ENCODE measurements around the gene RAPGEF2.
A peak's percentile ranks its signal among the peaks of the same experiment; 100 is the strongest.
"Not testable (repeated sequence)": the region's sequence is repeated elsewhere in the genome, so short reads cannot be mapped to it uniquely, and the experiment has no call there.

RAPGEF2 gene

DNA sequence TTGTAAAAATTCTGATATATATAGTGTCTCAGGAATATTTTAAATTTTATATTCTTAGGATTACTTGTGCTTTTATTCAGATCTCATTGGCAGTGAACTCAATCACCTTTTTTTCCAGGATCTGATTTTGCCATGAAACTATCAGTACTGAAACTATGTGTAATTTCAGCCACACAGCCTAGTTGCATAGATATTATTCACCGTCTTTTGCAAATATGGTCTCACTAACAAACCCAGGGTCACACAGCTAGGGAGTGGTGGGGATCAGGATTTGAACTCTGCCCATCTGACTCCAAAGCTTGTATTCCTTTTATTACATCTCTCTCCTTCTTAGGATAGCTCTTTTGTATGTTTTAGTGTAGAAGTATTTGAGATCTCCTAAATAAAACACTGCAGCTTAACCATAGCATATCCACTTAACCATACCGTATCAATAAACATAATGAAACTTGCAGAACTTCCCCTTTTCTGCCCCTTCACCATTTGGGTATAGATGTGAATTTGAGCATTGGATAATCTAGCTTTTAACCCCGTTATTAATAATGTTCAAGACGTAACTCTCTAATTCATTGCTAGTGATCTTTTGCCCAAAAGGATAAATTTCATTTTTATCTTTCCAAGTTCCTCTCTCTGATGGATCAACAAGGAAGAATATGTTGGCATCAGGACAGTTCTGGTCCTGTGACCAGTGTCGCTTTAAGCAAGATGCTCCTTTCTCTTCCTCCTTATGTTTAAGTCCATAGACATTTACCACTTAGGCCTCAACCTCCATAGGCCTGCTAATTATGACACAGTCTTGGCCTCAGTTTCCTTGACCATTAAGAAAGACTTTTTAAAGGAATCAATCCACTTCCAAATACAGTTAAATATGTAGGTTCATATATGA, 74.6 kb downstream of the RAPGEF2 start:
- no peak overlapping the region for H2AFZ ChIP-seq (ENCODE audit: low read depth, low read length, severe bottlenecking)
- H4K20me1 ChIP-seq (ENCODE audit: low read depth, low read length), result no peaks in the 10 kb centered on the region

DNA sequence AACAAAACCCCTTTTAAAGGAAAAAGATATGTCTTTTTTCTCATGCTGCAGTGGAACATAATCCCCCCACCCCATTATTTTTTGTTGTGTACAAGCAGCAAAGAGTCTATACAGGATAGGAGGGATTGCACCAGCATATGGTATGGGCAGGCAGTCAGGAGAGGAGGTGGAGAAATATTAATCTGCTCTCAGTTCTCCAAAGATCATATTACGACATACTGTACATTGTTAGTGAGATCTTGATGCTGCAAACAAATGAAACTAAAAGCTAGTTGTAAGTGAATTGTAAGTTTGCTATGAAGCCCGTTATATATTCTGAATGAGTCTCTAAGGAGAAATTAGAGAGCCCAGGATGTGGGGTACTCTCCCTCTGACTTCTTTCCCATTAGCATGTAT, 75.3 kb downstream of the RAPGEF2 start:
- H3K36me3 ChIP-seq (ENCODE audit: low read length), result no peaks in the 10 kb centered on the region
- H2AFZ ChIP-seq (ENCODE audit: low read depth, low read length, severe bottlenecking), result no peak overlapping the region
- H3K27me3 ChIP-seq (ENCODE audit: low read length), result no peaks in the 10 kb centered on the region
- H3K27ac ChIP-seq (ENCODE audit: low read depth, low read length), result no peak overlapping the region
- no peaks in the 10 kb centered on the region for H4K20me1 ChIP-seq (ENCODE audit: low read depth, low read length)
- no peak overlapping the region for H3K4me3 ChIP-seq (ENCODE audit: insufficient read depth, low read length, poor library complexity, severe bottlenecking)
- H3K9ac ChIP-seq (ENCODE audit: low read length), result no peak overlapping the region
- H3F3A ChIP-seq (ENCODE audit: insufficient read depth), result no peaks in the 10 kb centered on the region
- no peaks in the 10 kb centered on the region for H3K9me3 ChIP-seq (ENCODE audit: insufficient read depth, low read length)
- no peaks in the 10 kb centered on the region for H3K79me2 ChIP-seq (ENCODE audit: insufficient read depth, low read length)
- TF ChIP-seq CTCF (IDR thresholded peaks at IDR 0.05; ENCODE audit: insufficient read depth, low read length, poor library complexity, severe bottlenecking) (no peak), EZH2phosphoT487 (conservative IDR thresholded peaks at IDR 0.05; ENCODE audit: low read length) (no peak)
- H3K9me2 ChIP-seq (replicated peaks; ENCODE audit: insufficient read depth, low read length), result no peaks in the 10 kb centered on the region
- H3K4me2 ChIP-seq (ENCODE audit: low read depth, low read length, poor library complexity, severe bottlenecking), result peak overlapping the region; percentile 12

More for the DNA sequence above, 74.6 kb downstream of the RAPGEF2 start:
- H3K9me2 ChIP-seq (replicated peaks; ENCODE audit: insufficient read depth, low read length), result no peaks in the 10 kb centered on the region
- no peaks in the 10 kb centered on the region for H3F3A ChIP-seq (ENCODE audit: insufficient read depth)
- no peak for TF ChIP-seq CTCF (IDR thresholded peaks at IDR 0.05; ENCODE audit: insufficient read depth, low read length, poor library complexity, severe bottlenecking)
- H3K27me3 ChIP-seq (ENCODE audit: low read length), result no peaks in the 10 kb centered on the region
- H3K9ac ChIP-seq (ENCODE audit: low read length), result no peak overlapping the region
- no peak overlapping the region for H3K4me3 ChIP-seq (ENCODE audit: insufficient read depth, low read length, poor library complexity, severe bottlenecking)
- H3K4me2 ChIP-seq (ENCODE audit: low read depth, low read length, poor library complexity, severe bottlenecking), result peak overlapping the region; percentile 12
- no peaks in the 10 kb centered on the region for H3K79me2 ChIP-seq (ENCODE audit: insufficient read depth, low read length)
- no peaks in the 10 kb centered on the region for H3K36me3 ChIP-seq (ENCODE audit: low read length)
- no peaks in the 10 kb centered on the region for H3K9me3 ChIP-seq (ENCODE audit: insufficient read depth, low read length)
- no peak overlapping the region for H3K27ac ChIP-seq (ENCODE audit: low read depth, low read length)

DNA sequence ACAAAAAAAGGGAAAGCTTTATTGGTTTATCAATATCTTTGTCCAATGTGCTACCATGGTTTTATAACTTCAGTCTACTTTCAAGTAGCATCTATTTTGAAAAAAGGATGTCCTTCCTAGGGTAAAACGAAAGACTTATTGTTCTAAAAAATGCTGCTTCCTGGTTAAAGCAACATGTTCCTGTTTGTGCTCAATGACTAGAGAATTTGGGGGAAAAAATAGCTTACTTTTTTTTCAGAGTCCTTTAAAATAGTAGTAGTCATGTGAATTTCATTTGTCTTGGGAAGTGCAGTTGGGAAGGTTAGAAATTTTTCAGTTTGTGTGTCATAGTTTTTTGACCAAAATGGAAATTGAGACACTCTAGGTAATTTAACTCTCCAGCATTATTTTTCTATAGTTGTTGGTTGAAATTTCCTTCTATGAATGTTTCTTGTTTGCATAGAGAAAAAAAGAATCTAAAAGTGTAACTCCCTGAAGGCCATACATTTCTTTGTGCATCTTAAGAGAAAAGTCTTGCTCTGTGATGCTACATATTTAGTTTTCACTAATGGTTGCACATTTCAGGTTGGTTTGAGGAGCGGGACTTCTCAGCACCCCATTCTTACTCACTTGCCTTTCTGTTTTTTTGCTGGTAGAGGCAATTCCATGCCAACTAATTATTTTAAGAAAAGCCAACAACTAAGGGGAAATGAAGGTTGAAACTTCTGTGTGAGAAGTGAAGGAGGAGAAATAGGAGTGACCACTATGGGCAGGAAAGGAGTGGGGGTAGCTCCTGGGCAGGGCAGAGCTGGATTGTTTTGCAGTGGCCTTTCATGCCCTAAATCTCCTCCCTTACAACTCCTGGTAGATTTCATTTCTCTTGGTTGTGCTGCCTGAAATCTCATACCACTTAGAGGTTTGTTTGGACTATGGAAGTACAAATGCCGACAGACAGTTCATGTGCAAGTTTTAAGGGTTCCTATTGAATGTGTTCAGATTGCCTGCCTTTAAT, 76.4 kb downstream of the RAPGEF2 start:
- Histone ChIP-seq H3K4me3 (ENCODE audit: insufficient read depth, low read length, poor library complexity, severe bottlenecking) (no peak overlapping the region), H4K20me1 (ENCODE audit: low read depth, low read length) (no peaks in the 10 kb centered on the region)

GRCh38 chr4:159183885-159184605, 81.2 kb downstream of the RAPGEF2 start:
- not testable (repeated sequence) for H3K9ac ChIP-seq (ENCODE audit: low read length); H2AFZ ChIP-seq (ENCODE audit: low read depth, low read length, severe bottlenecking); H3K4me2 ChIP-seq (ENCODE audit: low read depth, low read length, poor library complexity, severe bottlenecking); H3K79me2 ChIP-seq (ENCODE audit: insufficient read depth, low read length); H3F3A ChIP-seq (ENCODE audit: insufficient read depth); H3K9me2 ChIP-seq (replicated peaks; ENCODE audit: insufficient read depth, low read length); H3K27ac ChIP-seq (ENCODE audit: low read depth, low read length); H3K9me3 ChIP-seq (ENCODE audit: insufficient read depth, low read length); H3K27me3 ChIP-seq (ENCODE audit: low read length); H3K36me3 ChIP-seq (ENCODE audit: low read length); H3K4me3 ChIP-seq (ENCODE audit: insufficient read depth, low read length, poor library complexity, severe bottlenecking); H4K20me1 ChIP-seq (ENCODE audit: low read depth, low read length)

More for the DNA sequence above, 76.4 kb downstream of the RAPGEF2 start:
- H3K9me3 ChIP-seq (ENCODE audit: insufficient read depth, low read length), result no peaks in the 10 kb centered on the region
- H3K9ac ChIP-seq (ENCODE audit: low read length), result no peak overlapping the region
- H3K27ac ChIP-seq (ENCODE audit: low read depth, low read length), result no peak overlapping the region
- H3K9me2 ChIP-seq (replicated peaks; ENCODE audit: insufficient read depth, low read length), result no peaks in the 10 kb centered on the region
- no peaks in the 10 kb centered on the region for H3K36me3 ChIP-seq (ENCODE audit: low read length)
- no peak overlapping the region for H3K4me2 ChIP-seq (ENCODE audit: low read depth, low read length, poor library complexity, severe bottlenecking)
- H3F3A ChIP-seq (ENCODE audit: insufficient read depth), result no peaks in the 10 kb centered on the region
- TF ChIP-seq CTCF (IDR thresholded peaks at IDR 0.05; ENCODE audit: insufficient read depth, low read length, poor library complexity, severe bottlenecking) (no peak), EZH2phosphoT487 (conservative IDR thresholded peaks at IDR 0.05; ENCODE audit: low read length) (no peak)
- H3K79me2 ChIP-seq (ENCODE audit: insufficient read depth, low read length), result no peaks in the 10 kb centered on the region
- H3K27me3 ChIP-seq (ENCODE audit: low read length), result no peaks in the 10 kb centered on the region
- no peak overlapping the region for H2AFZ ChIP-seq (ENCODE audit: low read depth, low read length, severe bottlenecking)
